Measurements from ENCODE around the gene QRSL1.

GRCh38 chr6:106684011-106684410 lies 54.6 kb downstream of the QRSL1 start:
- TF ChIP-seq POLR2AphosphoS5 (IDR thresholded peaks at IDR 0.05; ENCODE audit: low read depth, low read length) (no peak), SIN3A (IDR thresholded peaks at IDR 0.05; ENCODE audit: borderline replicate concordance, insufficient read depth, low read length) (no peak), TAF1 (IDR thresholded peaks at IDR 0.05; ENCODE audit: borderline replicate concordance, insufficient read depth, low read length) (no peak), FOXP2 (optimal IDR thresholded peaks at IDR 0.05; ENCODE audit: borderline replicate concordance, extremely low read depth, extremely low read length, insufficient read depth) (no peak)
- TF ChIP-seq, protein P1, sequence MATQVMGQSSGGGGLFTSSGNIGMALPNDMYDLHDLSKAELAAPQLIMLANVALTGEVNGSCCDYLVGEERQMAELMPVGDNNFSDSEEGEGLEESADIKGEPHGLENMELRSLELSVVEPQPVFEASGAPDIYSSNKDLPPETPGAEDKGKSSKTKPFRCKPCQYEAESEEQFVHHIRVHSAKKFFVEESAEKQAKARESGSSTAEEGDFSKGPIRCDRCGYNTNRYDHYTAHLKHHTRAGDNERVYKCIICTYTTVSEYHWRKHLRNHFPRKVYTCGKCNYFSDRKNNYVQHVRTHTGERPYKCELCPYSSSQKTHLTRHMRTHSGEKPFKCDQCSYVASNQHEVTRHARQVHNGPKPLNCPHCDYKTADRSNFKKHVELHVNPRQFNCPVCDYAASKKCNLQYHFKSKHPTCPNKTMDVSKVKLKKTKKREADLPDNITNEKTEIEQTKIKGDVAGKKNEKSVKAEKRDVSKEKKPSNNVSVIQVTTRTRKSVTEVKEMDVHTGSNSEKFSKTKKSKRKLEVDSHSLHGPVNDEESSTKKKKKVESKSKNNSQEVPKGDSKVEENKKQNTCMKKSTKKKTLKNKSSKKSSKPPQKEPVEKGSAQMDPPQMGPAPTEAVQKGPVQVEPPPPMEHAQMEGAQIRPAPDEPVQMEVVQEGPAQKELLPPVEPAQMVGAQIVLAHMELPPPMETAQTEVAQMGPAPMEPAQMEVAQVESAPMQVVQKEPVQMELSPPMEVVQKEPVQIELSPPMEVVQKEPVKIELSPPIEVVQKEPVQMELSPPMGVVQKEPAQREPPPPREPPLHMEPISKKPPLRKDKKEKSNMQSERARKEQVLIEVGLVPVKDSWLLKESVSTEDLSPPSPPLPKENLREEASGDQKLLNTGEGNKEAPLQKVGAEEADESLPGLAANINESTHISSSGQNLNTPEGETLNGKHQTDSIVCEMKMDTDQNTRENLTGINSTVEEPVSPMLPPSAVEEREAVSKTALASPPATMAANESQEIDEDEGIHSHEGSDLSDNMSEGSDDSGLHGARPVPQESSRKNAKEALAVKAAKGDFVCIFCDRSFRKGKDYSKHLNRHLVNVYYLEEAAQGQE (IDR thresholded peaks at IDR 0.05; ENCODE audit: insufficient read depth in 1 of 2, low read depth in 2 of 2, low read length in 2 of 2) = no peak
